Mesendoderm (in vitro differentiated cells): ENCODE measurements around the gene PERP.
"Not testable (repeated sequence)": the region's sequence is repeated elsewhere in the genome, so short reads cannot be mapped to it uniquely, and the experiment has no call there.

Source experiments
- DNase-seq: peaks from one replicate; pipeline ENCODE4 v3.0.0; 2013
- H2AK5ac ChIP-seq: 2 replicates; pipeline ENCODE4 v1.6.1; 2013; ENCODE audit warnings: low read length, inconsistent platforms
- H2BK120ac ChIP-seq: 2 replicates; pipeline ENCODE4 v1.6.1; 2013; ENCODE audit warnings: low read depth, mild to moderate bottlenecking, low read length, moderate library complexity, mixed read lengths
- H2BK15ac ChIP-seq: replicated peaks from 2 replicates; pipeline ENCODE4 v1.6.1; 2013; ENCODE audit warnings: low read depth, mild to moderate bottlenecking, moderate library complexity
- H2BK5ac ChIP-seq: 2 replicates; pipeline ENCODE4 v1.6.1; 2013; ENCODE audit warnings: low read length, inconsistent platforms
- H3K18ac ChIP-seq: 2 replicates; pipeline ENCODE4 v1.6.1; 2013; ENCODE audit warnings: mild to moderate bottlenecking, low read length, mixed read lengths
- H3K23ac ChIP-seq: one replicate; pipeline ENCODE4 v1.6.1; 2013; ENCODE audit warnings: low read length
- H3K27ac ChIP-seq: 2 replicates; pipeline ENCODE4 v1.5.1; 2013; ENCODE audit warnings: low read depth, mild to moderate bottlenecking, inconsistent platforms, low read length, moderate library complexity
- H3K27me3 ChIP-seq: 2 replicates; pipeline ENCODE4 v1.6.1; 2013; ENCODE audit warnings: low read length, control low read depth, mild to moderate bottlenecking, inconsistent platforms; ENCODE audit not compliant: insufficient read depth, poor library complexity
- H3K36me3 ChIP-seq: 2 replicates; pipeline ENCODE4 v1.6.1; 2013; ENCODE audit warnings: low read length, inconsistent platforms; ENCODE audit not compliant: control insufficient read depth, insufficient read depth
- H3K4ac ChIP-seq: one replicate; pipeline ENCODE4 v1.6.1; 2013; ENCODE audit warnings: low read depth, mild to moderate bottlenecking, low read length, moderate library complexity
- H3K4me1 ChIP-seq: 2 replicates; pipeline ENCODE4 v1.6.1; 2013; ENCODE audit warnings: low read depth, low read length, inconsistent platforms; ENCODE audit not compliant: control insufficient read depth
- H3K4me2 ChIP-seq: 2 replicates; pipeline ENCODE4 v1.6.1; 2013; ENCODE audit warnings: low read length
- H3K4me3 ChIP-seq: 2 replicates; pipeline ENCODE4 v1.5.1; 2013; ENCODE audit warnings: mild to moderate bottlenecking, low read length
- H3K56ac ChIP-seq: one replicate; pipeline ENCODE4 v1.6.1; 2013; ENCODE audit warnings: low read length
- H3K79me1 ChIP-seq: 2 replicates; pipeline ENCODE4 v1.6.1; 2013; ENCODE audit warnings: low read length, inconsistent platforms
- H3K79me2 ChIP-seq: 2 replicates; pipeline ENCODE4 v1.6.1; 2013; ENCODE audit warnings: mild to moderate bottlenecking, low read length; ENCODE audit not compliant: control insufficient read depth, insufficient read depth
- H3K9ac ChIP-seq: 2 replicates; pipeline ENCODE4 v1.6.1; 2013; ENCODE audit warnings: low read length, inconsistent platforms
- H4K5ac ChIP-seq: one replicate; pipeline ENCODE4 v1.6.1; 2013; ENCODE audit warnings: low read length
- H4K8ac ChIP-seq: one replicate; pipeline ENCODE4 v1.6.1; 2013; ENCODE audit warnings: low read depth, mild to moderate bottlenecking, control low read depth, low read length, moderate library complexity
- WGBS: extraction: QIAGEN DNeasy Blood & Tissue Kit; methylation state at CpG from one replicate; pipeline ENCODE4 v1.1.7; 2013; ENCODE audit warnings: low lambda C conversion rate, missing lambda C conversion rate; ENCODE audit not compliant: insufficient coverage; ENCODE audit errors: extremely low coverage; 5-methylcytosine and 5-hydroxymethylcytosine counted together

PERP gene

GRCh38 chr6:138128096-138128495, 20.9 kb upstream of the PERP start:
- peak overlapping the region; percentile 20 for H2BK15ac ChIP-seq
- H2AK5ac ChIP-seq = no peak overlapping the region
- no peaks in the 10 kb centered on the region for H3K79me1 ChIP-seq
- WGBS = no CpG with 5 or more reads among the region's 3 CpGs
- H3K56ac ChIP-seq = no peak overlapping the region
- no peak overlapping the region for H2BK120ac ChIP-seq
- H4K5ac ChIP-seq = no peak overlapping the region
- no peak overlapping the region for H3K9ac ChIP-seq
- no peak overlapping the region for H3K4me2 ChIP-seq
- no peak overlapping the region for H3K27ac ChIP-seq
- no peak overlapping the region for H3K4me3 ChIP-seq
- DNase-seq = no peak
- H3K4ac ChIP-seq = no peak overlapping the region
- H3K36me3 ChIP-seq = no peaks in the 10 kb centered on the region
- no peaks in the 10 kb centered on the region for H3K4me1 ChIP-seq
- no peak overlapping the region for H4K8ac ChIP-seq
- no peaks in the 10 kb centered on the region for H3K79me2 ChIP-seq
- no peak overlapping the region for H3K23ac ChIP-seq
- no peaks in the 10 kb centered on the region for H3K27me3 ChIP-seq
- no peak overlapping the region for H2BK5ac ChIP-seq
- no peak overlapping the region for H3K18ac ChIP-seq

GRCh38 chr6:138124096-138124495, 16.9 kb upstream of the PERP start:
- Histone ChIP-seq H3K9ac (no peak overlapping the region), H2BK120ac (no peak overlapping the region), H4K8ac (no peak overlapping the region), H3K27me3 (no peaks in the 10 kb centered on the region), H2BK15ac (no peak overlapping the region), H3K79me2 (no peaks in the 10 kb centered on the region), H3K27ac (no peak overlapping the region), H3K4me2 (no peak overlapping the region), H3K4ac (no peak overlapping the region), H3K4me1 (no peaks in the 10 kb centered on the region), H4K5ac (no peak overlapping the region), H3K4me3 (no peak overlapping the region), H2BK5ac (no peak overlapping the region), H3K36me3 (no peaks in the 10 kb centered on the region), H3K23ac (no peak overlapping the region), H3K18ac (no peak overlapping the region), H2AK5ac (no peak overlapping the region), H3K79me1 (no peaks in the 10 kb centered on the region), H3K56ac (no peak overlapping the region)
- WGBS = no CpG with 5 or more reads among the region's 4 CpGs
- DNase-seq = no peak

- no peak overlapping the region for H3K23ac ChIP-seq
- H3K18ac ChIP-seq = no peak overlapping the region
Observed at GRCh38 chr6:138119976-138120375, 12.8 kb upstream of the PERP start.

GRCh38 chr6:138119229-138119628, 12.0 kb upstream of the PERP start:
- WGBS = no CpG with 5 or more reads among the region's 1 CpG
- DNase-seq, H3K79me1 ChIP-seq, H3K36me3 ChIP-seq, H3K79me2 ChIP-seq, H2BK15ac ChIP-seq, H3K4me1 ChIP-seq, H3K56ac ChIP-seq, H3K9ac ChIP-seq, H3K4me2 ChIP-seq, H2AK5ac ChIP-seq, H2BK120ac ChIP-seq, H4K5ac ChIP-seq, H3K27me3 ChIP-seq, H2BK5ac ChIP-seq, H3K23ac ChIP-seq, H3K4ac ChIP-seq, H3K27ac ChIP-seq, H4K8ac ChIP-seq, H3K4me3 ChIP-seq, H3K18ac ChIP-seq: not testable (repeated sequence)

More at GRCh38 chr6:138119976-138120375, 12.8 kb upstream of the PERP start:
- Histone ChIP-seq H3K9ac (no peak overlapping the region), H3K79me1 (no peaks in the 10 kb centered on the region), H2BK120ac (no peak overlapping the region), H3K4me3 (no peak overlapping the region), H2BK5ac (no peak overlapping the region), H3K36me3 (no peaks in the 10 kb centered on the region), H3K56ac (no peak overlapping the region), H2AK5ac (no peak overlapping the region), H4K5ac (no peak overlapping the region), H3K4ac (no peak overlapping the region), H4K8ac (no peak overlapping the region), H3K79me2 (no peaks in the 10 kb centered on the region), H3K27me3 (no peaks in the 10 kb centered on the region), H3K4me2 (no peak overlapping the region), H3K4me1 (no peaks in the 10 kb centered on the region), H3K27ac (no peak overlapping the region), H2BK15ac (no peak overlapping the region)
- DNase-seq = no peak

- Histone ChIP-seq H3K4me3 (no peak overlapping the region), H3K36me3 (no peaks in the 10 kb centered on the region), H3K79me2 (no peaks in the 10 kb centered on the region), H4K8ac (no peak overlapping the region), H3K9ac (no peak overlapping the region), H3K27ac (no peak overlapping the region), H3K4ac (no peak overlapping the region), H3K56ac (no peak overlapping the region), H3K18ac (no peak overlapping the region), H2BK5ac (no peak overlapping the region), H3K27me3 (no peaks in the 10 kb centered on the region), H3K4me1 (no peaks in the 10 kb centered on the region), H4K5ac (no peak overlapping the region), H3K79me1 (no peaks in the 10 kb centered on the region), H3K4me2 (no peak overlapping the region), H2AK5ac (no peak overlapping the region), H3K23ac (no peak overlapping the region), H2BK15ac (no peak overlapping the region), H2BK120ac (no peak overlapping the region)
- WGBS = no CpG with 5 or more reads among the region's 8 CpGs
- no peak for DNase-seq
Observed at GRCh38 chr6:138117376-138117914, 10.2 kb upstream of the PERP start.

- Histone ChIP-seq H3K23ac (no peak overlapping the region), H3K4me1 (no peaks in the 10 kb centered on the region), H3K18ac (no peak overlapping the region), H2BK120ac (no peak overlapping the region), H3K4me3 (no peak overlapping the region), H2BK15ac (no peak overlapping the region), H3K27me3 (no peaks in the 10 kb centered on the region), H3K27ac (no peak overlapping the region), H3K79me1 (no peaks in the 10 kb centered on the region), H3K79me2 (no peaks in the 10 kb centered on the region), H4K8ac (no peak overlapping the region), H4K5ac (no peak overlapping the region), H3K9ac (no peak overlapping the region), H3K56ac (no peak overlapping the region), H2BK5ac (no peak overlapping the region), H3K4ac (no peak overlapping the region), H3K36me3 (no peaks in the 10 kb centered on the region), H2AK5ac (no peak overlapping the region), H3K4me2 (no peak overlapping the region)
- no CpG with 5 or more reads among the region's 3 CpGs for WGBS
- no peak for DNase-seq
Observed at GRCh38 chr6:138116661-138116999, 9.4 kb upstream of the PERP start.
